OCI-LY3 (cell line): ENCODE measurements around the gene HCN2.

Source experiments
- H2AFZ ChIP-seq: fragments of 200-600, 300-600 bp; shearing (Covaris generic); 2 replicates; pipeline ENCODE4 v1.6.0; 2014; ENCODE audit warnings: antibody characterized with exemption, low read depth, low read length
- H3K27ac ChIP-seq: fragments of 200-600, 300-600 bp; sonication (generic); 2 replicates; pipeline ENCODE4 v1.5.1; 2014; ENCODE audit warnings: mild to moderate bottlenecking, low read length, moderate library complexity, mixed read lengths
- H3K27me3 ChIP-seq: fragments of 200-600, 300-600 bp; sonication (generic); 2 replicates; pipeline ENCODE4 v1.6.1; 2014; ENCODE audit warnings: low read depth, low read length, mixed read lengths
- H3K36me3 ChIP-seq: fragments of 200-600, 300-600 bp; sonication (generic); replicated peaks from 2 replicates; pipeline ENCODE3; 2014; ENCODE audit warnings: low read depth, low read length, mixed read lengths
- H3K4me1 ChIP-seq: fragments of 300-600, 200-600 bp; sonication (generic); 2 replicates; pipeline ENCODE4 v1.6.1; 2014; ENCODE audit warnings: low read length, mixed read lengths
- H3K4me2 ChIP-seq: fragments of 200-600, 300-600 bp; sonication (generic); 2 replicates; pipeline ENCODE4 v1.6.1; 2014; ENCODE audit warnings: low read length, mixed read lengths
- H3K4me3 ChIP-seq: fragments of 300-600, 200-600 bp; sonication (generic); 2 replicates; pipeline ENCODE4 v1.5.1; 2014; ENCODE audit warnings: antibody characterized with exemption, mild to moderate bottlenecking, low read length, moderate library complexity
- H3K79me2 ChIP-seq: fragments of 300-600, 200-600 bp; shearing (Covaris generic); 2 replicates; pipeline ENCODE4 v1.6.1; 2014; ENCODE audit warnings: mild to moderate bottlenecking, low read length, mixed read lengths
- H3K9ac ChIP-seq: fragments of 300-600, 200-600 bp; shearing (Covaris generic); 2 replicates; pipeline ENCODE4 v1.6.0; 2014; ENCODE audit warnings: mild to moderate bottlenecking, low read length, moderate library complexity
- H3K9me3 ChIP-seq: fragments of 200-600, 300-600 bp; shearing (Covaris generic); 2 replicates; pipeline ENCODE4 v1.6.1; 2014; ENCODE audit warnings: low read length, mixed read lengths; ENCODE audit not compliant: insufficient read depth
- H4K20me1 ChIP-seq: fragments of 200-600, 300-600 bp; sonication (generic); 2 replicates; pipeline ENCODE4 v1.6.1; 2016; ENCODE audit warnings: low read length, mixed read lengths; ENCODE audit not compliant: insufficient read depth
- CTCF ChIP-seq: fragments of 200-600, 300-600 bp; sonication (generic); IDR thresholded peaks from 2 replicates; pipeline ENCODE4 v1.5.1; 2014; ENCODE audit warnings: antibody characterized with exemption, low read length, low read depth
- EZH2phosphoT487 ChIP-seq: fragments of 200-600 bp; shearing (Covaris generic); IDR thresholded peaks from 2 replicates; pipeline ENCODE4 v1.6.1; 2018; ENCODE audit warnings: antibody characterized with exemption, mixed run types, low read depth

The HCN2 gene

GRCh38 chr19:591099-591958, 1.6 kb downstream of the HCN2 start:
- Histone ChIP-seq H3K9me3 (no peaks in the 10 kb centered on the region), H4K20me1 (peaks cover 6% of the 10 kb centered on the region; the same call in 1 of the 2 replicates), H3K4me3 (no peak overlapping the region), H3K27ac (no peak overlapping the region), H3K4me1 (no peaks in the 10 kb centered on the region), H3K79me2 (no peaks in the 10 kb centered on the region), H3K27me3 (no peaks in the 10 kb centered on the region), H3K36me3 (no peaks in the 10 kb centered on the region), H2AFZ (no peak overlapping the region), H3K4me2 (no peak overlapping the region), H3K9ac (no peak overlapping the region)
- TF ChIP-seq CTCF (no peak), EZH2phosphoT487 (no peak)

GRCh38 chr19:592101-592500, 2.4 kb downstream of the HCN2 start:
- Histone ChIP-seq H3K27ac (no peak overlapping the region), H3K4me1 (no peaks in the 10 kb centered on the region), H2AFZ (no peak overlapping the region), H3K36me3 (no peaks in the 10 kb centered on the region), H3K4me3 (no peak overlapping the region), H4K20me1 (peaks cover 6% of the 10 kb centered on the region; the same call in 1 of the 2 replicates), H3K79me2 (no peaks in the 10 kb centered on the region), H3K27me3 (no peaks in the 10 kb centered on the region), H3K9ac (no peak overlapping the region), H3K9me3 (no peaks in the 10 kb centered on the region), H3K4me2 (no peak overlapping the region)
- no peak for TF ChIP-seq EZH2phosphoT487
- no peak for TF ChIP-seq CTCF

GRCh38 chr19:593055-593454, 3.4 kb downstream of the HCN2 start:
- H4K20me1 ChIP-seq = peaks cover 6% of the 10 kb centered on the region; the same call in 1 of the 2 replicates
- no peaks in the 10 kb centered on the region for H3K79me2 ChIP-seq
- no peaks in the 10 kb centered on the region for H3K27me3 ChIP-seq
- TF ChIP-seq EZH2phosphoT487 (no peak), CTCF (no peak)
- no peak overlapping the region for H2AFZ ChIP-seq
- H3K36me3 ChIP-seq = no peaks in the 10 kb centered on the region
- no peaks in the 10 kb centered on the region for H3K4me1 ChIP-seq
- no peak overlapping the region for H3K4me2 ChIP-seq
- H3K4me3 ChIP-seq = no peak overlapping the region
- H3K27ac ChIP-seq = no peak overlapping the region
- H3K9me3 ChIP-seq = no peaks in the 10 kb centered on the region
- H3K9ac ChIP-seq = no peak overlapping the region

- Histone ChIP-seq H3K79me2 (no peaks in the 10 kb centered on the region), H2AFZ (no peak overlapping the region), H4K20me1 (peaks cover 6% of the 10 kb centered on the region; the same call in 1 of the 2 replicates), H3K4me3 (no peak overlapping the region), H3K9ac (no peak overlapping the region), H3K9me3 (no peaks in the 10 kb centered on the region), H3K4me1 (no peaks in the 10 kb centered on the region), H3K27me3 (no peaks in the 10 kb centered on the region), H3K36me3 (no peaks in the 10 kb centered on the region), H3K27ac (no peak overlapping the region), H3K4me2 (no peak overlapping the region)
- TF ChIP-seq CTCF (no peak), EZH2phosphoT487 (no peak)
These were observed 3.8 kb downstream of the HCN2 start for GRCh38 chr19:593505-593904.
